Testis (tissue), 2 donors: ENCODE data around the gene DTNA.

Experiments
- CTCF ChIP-seq, 3 experiments: fragments of 450-650 bp in 2 of 3; fragments of 200-600 bp in 1 of 3; sonication (generic) in 1 of 3; IDR thresholded peaks; one replicate each; pipeline ENCODE4 v1.5.1; 2016 to 2019; ENCODE audit warnings: antibody characterized with exemption in 3 of 3, mild to moderate bottlenecking in 2 of 3, moderate library complexity in 1 of 3
- POLR2A ChIP-seq: fragments of 450-650 bp; IDR thresholded peaks from one replicate; pipeline ENCODE4 v1.6.1; 2017; ENCODE audit warnings: antibody characterized with exemption, mild to moderate bottlenecking, moderate library complexity

DNA sequence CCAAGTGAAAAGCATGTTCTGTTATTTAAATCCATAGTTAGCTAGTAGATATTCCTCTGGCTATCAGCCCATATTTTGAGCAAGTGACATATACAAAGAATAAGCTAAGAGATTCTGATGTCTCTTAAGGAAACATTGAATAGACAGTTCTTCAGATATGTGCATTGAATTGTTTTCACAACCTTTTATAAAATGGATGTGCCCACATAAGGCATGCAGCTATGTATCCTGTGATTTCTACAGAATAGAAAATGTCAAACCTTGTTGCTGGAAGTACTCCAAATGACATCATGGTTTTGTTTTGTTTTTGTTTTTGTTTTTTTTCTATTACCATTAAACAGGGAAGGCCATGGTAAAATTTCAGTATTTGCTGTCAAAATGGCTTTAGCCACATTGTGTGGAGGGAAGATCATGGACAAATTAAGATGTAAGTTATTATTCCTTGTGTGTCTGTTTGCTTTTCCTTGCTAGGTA, 95.8 kb downstream of the DTNA start:
- TF ChIP-seq CTCF (IDR thresholded peaks at IDR 0.05) (no peak), POLR2A (no peak)
